ENCODE measurements around the gene ACTL6B. TPM values are rescaled to one million over a fixed set of nuclear protein-coding genes. Genes with fewer than 3 reads are reported as not detected.

Gene ACTL6B
- total and polyA plus RNA-seq, 2 donors (not counting 3 experiments of a cell fraction or from before 2014, with no cell fraction given) = not detected

GRCh38 chr7:100604028-100604975 lies 51.9 kb downstream of the ACTL6B start:
- DNase-seq (ENCODE audit: low read depth, low spot score) (peak; percentile 43), FAIRE-seq (peak; percentile 79)
- intact Hi-C loops (cut with micrococcal nuclease) = loop anchor here (1.0 to 2.0 kb wide), 4 partner anchors 8 to 78 kb away; partner anchors contain the start of genes FBXO24, GNB2, LRCH4 and MOSPD3
- Histone ChIP-seq H2AFZ (ENCODE audit: low read depth, low read length) (peak overlapping the region; percentile 99), H3K4me1 (ENCODE audit: control insufficient read depth, extremely low read depth, insufficient read depth, low read length) (peaks cover 25% of the 10 kb centered on the region), H4K20me1 (replicated peaks; ENCODE audit: control insufficient read depth, extremely low read depth, insufficient read depth, low read length) (no peaks in the 10 kb centered on the region), H3K4me2 (ENCODE audit: insufficient read depth, low read length) (peak overlapping the region; percentile 93), H3K27me3 (ENCODE audit: control insufficient read depth in 2 of 2, insufficient read depth in 2 of 2, low read length in 2 of 2) (no peaks in the 10 kb centered on the region), H3K27ac (ENCODE audit: insufficient read depth, low read depth, low read length) (no peak overlapping the region), H3K9me3 (replicated peaks; ENCODE audit: control insufficient read depth, insufficient read depth, low read length) (no peaks in the 10 kb centered on the region), H3K4me3 (replicated peaks in 1 of 3; ENCODE audit: insufficient read depth in 1 of 3, low read depth in 1 of 3, low read length in 3 of 3) (peak overlapping the region; percentile 44 to 65 (median 54)), H3K36me3 (ENCODE audit: control insufficient read depth in 2 of 2, extremely low read depth in 1 of 2, insufficient read depth in 2 of 2, low read length in 2 of 2) (no peaks in the 10 kb centered on the region), H3K79me2 (ENCODE audit: control insufficient read depth, insufficient read depth, low read length) (no peaks in the 10 kb centered on the region), H3K9me1 (replicated peaks; ENCODE audit: control insufficient read depth, extremely low read depth, insufficient read depth, low read length) (no peaks in the 10 kb centered on the region), H3K9ac (replicated peaks; ENCODE audit: extremely low read depth, insufficient read depth, low read length) (peak overlapping the region; percentile 23)
- no TSS peak for BruUV-seq (replicated peaks)
- dilution Hi-C loops (cut with MboI; ENCODE audit: extremely low pct_ligation_motif_present, low sequenced_read_pairs) = no loop called here
- CTCF ChIA-PET = interaction anchor here (1.1 to 2.8 kb wide), 3 partner anchors 15 to 76 kb away, joined by 3 to 10 read pairs (median 7); no protein-coding TSS in a partner anchor
- POLR2A ChIA-PET = no interaction called here
- TF ChIP-seq FOS (IDR thresholded peaks at IDR 0.05; ENCODE audit: borderline replicate concordance, insufficient read depth, low read length) (peak; percentile 31), POLR2AphosphoS5 (IDR thresholded peaks at IDR 0.05; ENCODE audit: insufficient read depth, low read depth, low read length) (peak; percentile 5), POLR2A (IDR thresholded peaks at IDR 0.05; ENCODE audit: low read depth, low read length) (no peak), CTCF (IDR thresholded peaks at IDR 0.05; ENCODE audit: extremely low read depth in 1 of 2, insufficient read depth in 1 of 2, low read depth in 1 of 2, low read length in 2 of 2) (peak; percentile 43 to 55)
